ENCODE data around the gene FAM151A. TPM values are rescaled to one million over a fixed set of nuclear protein-coding genes. Genes with fewer than 3 reads are reported as not detected.

The FAM151A gene
- total and polyA plus RNA-seq, 2 of the 13 experiments (the other 11 are each of a cell fraction or from before 2014, with no cell fraction given): 0.29 to 3.6 TPM

GRCh38 chr1:54649130-54649898 is 26.0 kb upstream of the FAM151A start (continued):
- peak; percentile 46; the same call in 1 of the 2 replicates for TF ChIP-seq ARID4A (CRISPR knock-in tag; IDR thresholded peaks at IDR 0.05; ENCODE audit: borderline replicate concordance)
- TF ChIP-seq ZNF577 (CRISPR knock-in tag; IDR thresholded peaks at IDR 0.05; ENCODE audit: borderline replicate concordance, low read depth): no peak
- TF ChIP-seq MED8 (CRISPR knock-in tag; IDR thresholded peaks at IDR 0.05; ENCODE audit: insufficient replicate concordance): no peak
- no peak for TF ChIP-seq FOXK1 (CRISPR knock-in tag; IDR thresholded peaks at IDR 0.05; ENCODE audit: borderline replicate concordance, low read depth)
- 0 out of 2 replicates have a peak, but pooled peaks have one; percentile 20 for TF ChIP-seq ZNF264 (CRISPR knock-in tag; IDR thresholded peaks at IDR 0.05)
- no peak for TF ChIP-seq ASH2L (IDR thresholded peaks at IDR 0.05; ENCODE audit: insufficient read length, low read depth, low read length)
- TF ChIP-seq SNAI1 (CRISPR knock-in tag; IDR thresholded peaks at IDR 0.05; ENCODE audit: borderline replicate concordance): no peak
- peak; percentile 59; the same call in 1 of the 2 replicates for TF ChIP-seq ZNF609 (CRISPR knock-in tag; IDR thresholded peaks at IDR 0.05; ENCODE audit: borderline replicate concordance)
- TF ChIP-seq ZMYM4 (CRISPR knock-in tag; IDR thresholded peaks at IDR 0.05): peak; percentile 68; the same call in 1 of the 2 replicates
- peak; percentile 89 for TF ChIP-seq NR2F2 (IDR thresholded peaks at IDR 0.05; ENCODE audit: borderline replicate concordance, low read depth)
- TF ChIP-seq TFAP4 (IDR thresholded peaks at IDR 0.05; ENCODE audit: borderline replicate concordance, low read depth): peak; percentile 72; the same call in 1 of the 2 replicates
- TF ChIP-seq HOXD1 (CRISPR knock-in tag; IDR thresholded peaks at IDR 0.05): no peak
- TF ChIP-seq RARA (CRISPR knock-in tag; IDR thresholded peaks at IDR 0.05): peak; percentile 79
- no peak for TF ChIP-seq IKZF1 (IDR thresholded peaks at IDR 0.05)
- TF ChIP-seq SOX5 (CRISPR knock-in tag; IDR thresholded peaks at IDR 0.05; ENCODE audit: borderline replicate concordance): peak; percentile 18; the same call in 1 of the 2 replicates
- TF ChIP-seq ZNF549 (CRISPR knock-in tag; IDR thresholded peaks at IDR 0.05): no peak
- TF ChIP-seq MED1 (CRISPR knock-in tag; IDR thresholded peaks at IDR 0.05): peak; percentile 47; the same call in 1 of the 2 replicates
- TF ChIP-seq PITX1 (CRISPR knock-in tag; IDR thresholded peaks at IDR 0.05): 0 out of 2 replicates have a peak, but pooled peaks have one; percentile 46
- TF ChIP-seq SMYD3 (CRISPR knock-in tag; IDR thresholded peaks at IDR 0.05): no peak

All from HepG2 (cell line).